Brain microvascular endothelial cell (primary cell): Measurements from ENCODE around the gene ZNF213.

Source experiments
- DNase-seq: peaks from one replicate; pipeline ENCODE4 v3.0.0-alpha.2; 2020
- H3K27ac ChIP-seq: fragments of 250-450 bp; sonication (Bioruptor Pico); 2 replicates; pipeline ENCODE4 v1.5.1; 2020; ENCODE audit warnings: mild to moderate bottlenecking, moderate library complexity
- H3K27me3 ChIP-seq: fragments of 250-450 bp; sonication (Bioruptor Pico); replicated peaks from 2 replicates; pipeline ENCODE4 v1.5.1; 2020; ENCODE audit warnings: mild to moderate bottlenecking
- H3K36me3 ChIP-seq: fragments of 250-450 bp; sonication (Bioruptor Pico); replicated peaks from 2 replicates; pipeline ENCODE4 v1.5.1; 2020; ENCODE audit warnings: mild to moderate bottlenecking
- H3K4me3 ChIP-seq: 2 replicates; pipeline ENCODE4 v1.5.1; 2011; ENCODE audit warnings: low read depth, mild to moderate bottlenecking, control low read depth, low read length, moderate library complexity
- CTCF ChIP-seq: IDR thresholded peaks from 2 replicates; pipeline ENCODE4 v1.5.1; 2011; ENCODE audit warnings: low read depth, mild to moderate bottlenecking, moderate library complexity, low read length, control low read depth, inconsistent platforms; ENCODE audit errors: missing control alignments
- in situ Hi-C: cut with HindIII; loops from 2 replicates; pipeline ENCODE4 v1.10.0; 2017; ENCODE audit warnings: low sequenced_read_pairs, low pct_ligation_motif_present

ZNF213 gene

GRCh38 chr16:3143598-3144320, 8.9 kb downstream of the ZNF213 start:
- no peak for TF ChIP-seq CTCF
- no peak overlapping the region for H3K4me3 ChIP-seq
- H3K36me3 ChIP-seq, result peaks cover 16% of the 10 kb centered on the region
- H3K27me3 ChIP-seq, result no peaks in the 10 kb centered on the region
- DNase-seq, result no peak
- in situ Hi-C loops, result no loop called here
- no peak overlapping the region for H3K27ac ChIP-seq

DNA sequence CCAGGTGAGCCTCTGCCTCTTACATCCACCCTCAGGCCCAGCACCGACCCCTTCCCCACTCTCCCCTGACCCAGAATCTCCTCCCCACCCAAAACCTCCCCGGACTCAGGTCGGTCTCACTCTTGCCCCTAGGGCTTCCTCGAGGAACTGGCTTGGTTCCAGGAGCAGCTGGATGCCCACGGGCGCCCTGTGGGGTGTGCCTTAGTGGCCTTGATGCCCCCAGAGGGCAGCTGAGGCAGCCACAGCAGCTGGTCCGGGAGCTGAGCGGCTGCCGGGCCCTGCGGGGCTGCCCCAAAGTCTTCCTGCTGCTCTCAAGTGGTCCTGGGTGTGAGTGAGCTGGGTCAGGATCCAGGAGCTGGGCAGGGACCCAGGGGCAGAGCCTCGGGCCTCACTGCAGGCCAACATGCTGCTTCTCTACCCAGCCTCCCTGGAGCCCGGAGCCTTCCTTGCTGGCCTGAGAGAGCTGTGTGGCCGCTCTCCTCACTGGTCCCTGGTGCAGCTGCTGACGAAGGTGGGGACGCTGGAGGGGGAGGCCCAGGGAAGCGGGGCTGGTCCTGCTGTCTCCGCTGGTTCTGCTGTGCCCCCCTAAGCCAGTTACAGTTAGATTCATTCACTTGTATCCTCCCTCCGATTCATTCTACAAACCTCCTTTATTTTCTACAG, 9.6 kb downstream of the ZNF213 start:
- in situ Hi-C loops, result no loop called here
- TF ChIP-seq CTCF, result no peak
- H3K36me3 ChIP-seq, result peaks cover 16% of the 10 kb centered on the region

GRCh38 chr16:3145151-3145550, 10.3 kb downstream of the ZNF213 start:
- Histone ChIP-seq H3K27ac (no peak overlapping the region), H3K4me3 (no peak overlapping the region), H3K27me3 (no peaks in the 10 kb centered on the region), H3K36me3 (peaks cover 16% of the 10 kb centered on the region)
- TF ChIP-seq CTCF, result no peak
- in situ Hi-C loops, result no loop called here
- DNase-seq, result no peak

More for the DNA sequence above, 9.6 kb downstream of the ZNF213 start:
- Histone ChIP-seq H3K4me3 (no peak overlapping the region), H3K27me3 (no peaks in the 10 kb centered on the region), H3K27ac (no peak overlapping the region)
- DNase-seq, result no peak

- Histone ChIP-seq H3K36me3 (peaks cover 16% of the 10 kb centered on the region), H3K27me3 (no peaks in the 10 kb centered on the region), H3K4me3 (no peak overlapping the region), H3K27ac (no peak overlapping the region)
- DNase-seq, result no peak
- in situ Hi-C loops, result no loop called here
- TF ChIP-seq CTCF, result no peak
These were observed 10.8 kb downstream of the ZNF213 start for GRCh38 chr16:3145660-3146059.

- H3K36me3 ChIP-seq, result peaks cover 4% of the 10 kb centered on the region
- H3K27me3 ChIP-seq, result no peaks in the 10 kb centered on the region
- DNase-seq, result no peak
- no peak overlapping the region for H3K4me3 ChIP-seq
- in situ Hi-C loops, result no loop called here
- H3K27ac ChIP-seq, result no peak overlapping the region
- TF ChIP-seq CTCF, result no peak
These were observed 12.4 kb downstream of the ZNF213 start for GRCh38 chr16:3147046-3147756.
